ENCODE data around the gene AFAP1L1. TPM values are rescaled to one million over a fixed set of nuclear protein-coding genes. Genes with fewer than 3 reads are reported as not detected.

The AFAP1L1 gene
- total and polyA plus RNA-seq, 9 of the 15 experiments (the other 6 are each of a cell fraction or from before 2014, with no cell fraction given) = 0.01 to 0.12 (median 0.03) TPM; not detected in 4

DNA sequence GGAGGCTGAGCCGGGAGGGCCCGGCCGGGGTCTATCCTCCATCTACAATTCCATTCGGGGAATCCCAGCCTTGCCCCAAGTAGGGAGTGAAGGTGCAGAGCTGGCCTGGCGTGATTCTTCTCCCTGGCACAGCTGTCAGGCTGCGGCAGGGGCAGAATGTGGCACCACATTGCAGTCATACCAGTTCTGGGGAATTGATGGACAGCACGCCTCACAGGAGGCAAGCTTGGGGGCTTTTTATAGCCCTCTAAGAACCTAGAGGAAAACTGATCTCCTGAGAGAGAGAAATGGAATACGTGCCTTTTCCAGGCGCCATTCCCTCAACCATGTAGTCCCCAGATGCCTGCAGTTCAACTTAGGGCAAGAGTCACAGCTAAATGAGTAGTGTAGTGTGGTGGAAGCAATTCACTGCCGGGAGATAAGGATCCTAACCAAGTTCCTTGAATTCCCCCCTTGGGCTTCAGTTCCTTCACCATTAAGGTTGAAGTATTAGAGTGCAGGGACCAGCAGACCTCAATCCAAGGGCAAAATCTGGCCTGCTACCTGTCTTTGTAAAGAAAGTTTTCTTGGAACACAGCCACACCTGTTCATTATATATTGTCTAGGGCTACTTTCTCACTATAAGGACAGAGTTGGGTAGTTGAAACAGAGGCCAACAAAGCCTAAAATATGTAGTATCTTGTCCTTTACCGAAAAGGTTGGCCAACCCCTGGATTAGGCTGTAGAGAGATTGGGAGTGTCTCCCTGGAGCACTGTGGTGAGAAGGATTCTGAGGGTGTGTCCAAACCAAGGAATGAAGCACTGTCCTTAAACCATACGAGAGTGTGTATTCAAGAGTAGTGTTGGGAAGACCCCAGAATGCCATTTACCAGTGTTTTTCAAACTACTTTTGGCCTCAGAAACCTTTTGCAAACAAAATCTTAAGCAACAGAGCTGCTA is 10.6 kb downstream of the AFAP1L1 start:
- H3K9ac ChIP-seq (ENCODE audit: insufficient read depth in 1 of 2, low read depth in 2 of 2, low read length in 2 of 2) = no peak overlapping the region
- H3K79me2 ChIP-seq (ENCODE audit: control insufficient read depth, insufficient read depth, low read length) = no peaks in the 10 kb centered on the region
- in situ Hi-C loops (cut with MboI) (no loop called here), intact Hi-C loops (cut with micrococcal nuclease) (no loop called here)
- WGBS (ENCODE audit: insufficient coverage, low coverage, missing lambda C conversion rate) = 2% methylated on average over 12 of the region's 12 CpGs
- no peaks in the 10 kb centered on the region for H3K36me3 ChIP-seq (ENCODE audit: control insufficient read depth, insufficient read depth, low read length)
- BruUV-seq (replicated peaks) = no TSS peak
- FAIRE-seq = no peak
- ChIA-PET POLR2A (interaction anchor here (0.6 kb wide), 1 partner anchor 28 kb away, joined by 3 read pairs; no protein-coding TSS in a partner anchor), CTCF (ENCODE audit: low intra/inter-chr PET ratio) (no interaction called here)
- H3K27me3 ChIP-seq (ENCODE audit: control insufficient read depth in 2 of 2, insufficient read depth in 2 of 2, low read length in 2 of 2) = peaks cover 22 to 42% of the 10 kb centered on the region in 2 experiments
- H3K4me3 ChIP-seq = no peak overlapping the region
- no peak for DNase-seq (ENCODE audit: extremely low read depth in 1 of 4, low spot score in 3 of 4)
- H3K9me3 ChIP-seq (replicated peaks; ENCODE audit: control insufficient read depth, insufficient read depth, low read depth, low read length) = no peaks in the 10 kb centered on the region
- no peaks in the 10 kb centered on the region for H4K20me1 ChIP-seq (replicated peaks; ENCODE audit: control insufficient read depth, insufficient read depth, low read length)
- no peak overlapping the region for H3K27ac ChIP-seq (ENCODE audit: extremely low read depth, low read depth, low read length)
- no peak overlapping the region for H2AFZ ChIP-seq (ENCODE audit: low read depth, low read length)
- H3K9me1 ChIP-seq (ENCODE audit: control insufficient read depth, insufficient read depth, low read length) = no peaks in the 10 kb centered on the region
- no peak overlapping the region for H3K4me2 ChIP-seq (ENCODE audit: insufficient read depth, low read length)
- no peak for ATAC-seq
- H3K4me1 ChIP-seq (replicated peaks in 1 of 2; ENCODE audit: control insufficient read depth in 2 of 2, insufficient read depth in 2 of 2, low read length in 2 of 2) = no peaks in the 10 kb centered on the region; a peak in 1 of 5 replicates
- TF ChIP-seq TRIM24 (IDR thresholded peaks at IDR 0.05) = no peak
- no peak for TF ChIP-seq HMGN3 (IDR thresholded peaks at IDR 0.05; ENCODE audit: borderline replicate concordance, extremely low read depth, insufficient read length, low read depth, low read length)
- TF ChIP-seq ELF4 (CRISPR knock-in tag; IDR thresholded peaks at IDR 0.05) = no peak
- TF ChIP-seq ZNF695 (CRISPR knock-in tag; IDR thresholded peaks at IDR 0.05) = no peak
- TF ChIP-seq HDAC6 (IDR thresholded peaks at IDR 0.05; ENCODE audit: low read depth, low read length) = no peak
- TF ChIP-seq SIN3A (IDR thresholded peaks at IDR 0.05; ENCODE audit: borderline replicate concordance in 2 of 2, control insufficient read depth in 1 of 2, low read depth in 2 of 2, low read length in 2 of 2) = no peak
- TF ChIP-seq SRSF1 (IDR thresholded peaks at IDR 0.05; ENCODE audit: low read depth, low read length) = no peak
- TF ChIP-seq, protein P1, sequence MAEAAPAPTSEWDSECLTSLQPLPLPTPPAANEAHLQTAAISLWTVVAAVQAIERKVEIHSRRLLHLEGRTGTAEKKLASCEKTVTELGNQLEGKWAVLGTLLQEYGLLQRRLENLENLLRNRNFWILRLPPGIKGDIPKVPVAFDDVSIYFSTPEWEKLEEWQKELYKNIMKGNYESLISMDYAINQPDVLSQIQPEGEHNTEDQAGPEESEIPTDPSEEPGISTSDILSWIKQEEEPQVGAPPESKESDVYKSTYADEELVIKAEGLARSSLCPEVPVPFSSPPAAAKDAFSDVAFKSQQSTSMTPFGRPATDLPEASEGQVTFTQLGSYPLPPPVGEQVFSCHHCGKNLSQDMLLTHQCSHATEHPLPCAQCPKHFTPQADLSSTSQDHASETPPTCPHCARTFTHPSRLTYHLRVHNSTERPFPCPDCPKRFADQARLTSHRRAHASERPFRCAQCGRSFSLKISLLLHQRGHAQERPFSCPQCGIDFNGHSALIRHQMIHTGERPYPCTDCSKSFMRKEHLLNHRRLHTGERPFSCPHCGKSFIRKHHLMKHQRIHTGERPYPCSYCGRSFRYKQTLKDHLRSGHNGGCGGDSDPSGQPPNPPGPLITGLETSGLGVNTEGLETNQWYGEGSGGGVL (CRISPR knock-in tag; IDR thresholded peaks at IDR 0.05) = no peak
- TF ChIP-seq, protein P2, sequence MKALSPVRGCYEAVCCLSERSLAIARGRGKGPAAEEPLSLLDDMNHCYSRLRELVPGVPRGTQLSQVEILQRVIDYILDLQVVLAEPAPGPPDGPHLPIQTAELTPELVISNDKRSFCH (CRISPR knock-in tag; IDR thresholded peaks at IDR 0.05) = no peak
- TF ChIP-seq, protein P2 (tag; IDR thresholded peaks at IDR 0.05) = no peak
- TF ChIP-seq, protein P3, sequence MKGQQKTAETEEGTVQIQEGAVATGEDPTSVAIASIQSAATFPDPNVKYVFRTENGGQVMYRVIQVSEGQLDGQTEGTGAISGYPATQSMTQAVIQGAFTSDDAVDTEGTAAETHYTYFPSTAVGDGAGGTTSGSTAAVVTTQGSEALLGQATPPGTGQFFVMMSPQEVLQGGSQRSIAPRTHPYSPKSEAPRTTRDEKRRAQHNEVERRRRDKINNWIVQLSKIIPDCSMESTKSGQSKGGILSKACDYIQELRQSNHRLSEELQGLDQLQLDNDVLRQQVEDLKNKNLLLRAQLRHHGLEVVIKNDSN (CRISPR knock-in tag; IDR thresholded peaks at IDR 0.05) = no peak
- no peak for TF ChIP-seq ZNF282 (CRISPR knock-in tag; IDR thresholded peaks at IDR 0.05)
- no peak for TF ChIP-seq CEBPG (CRISPR knock-in tag; IDR thresholded peaks at IDR 0.05)
- TF ChIP-seq CEBPG (tag; conservative IDR thresholded peaks at IDR 0.05 in 1 of 2, IDR thresholded peaks at IDR 0.05 in 1 of 2) = no peak

All from K562 (cell line).